Peyer's patch (tissue), 4 donors: ENCODE data around the gene PPIL6.

Source experiments
- CTCF ChIP-seq, 6 experiments: fragments of 450-650 bp in 4 of 6; fragments of 200-600 bp in 2 of 6; sonication (generic) in 1 of 6; IDR thresholded peaks; one replicate each; pipeline ENCODE4 v1.5.1; 2017 to 2019; ENCODE audit warnings: antibody characterized with exemption in 6 of 6, mild to moderate bottlenecking in 3 of 6, moderate library complexity in 1 of 6
- POLR2A ChIP-seq, 2 donors: fragments of 450-650 bp; IDR thresholded peaks; one replicate each; pipeline ENCODE4 v1.5.1; 2017; ENCODE audit warnings: antibody characterized with exemption in 2 of 2, mild to moderate bottlenecking in 2 of 2, moderate library complexity in 2 of 2

- TF ChIP-seq POLR2A (IDR thresholded peaks at IDR 0.05) (no peak), CTCF (IDR thresholded peaks at IDR 0.05) (no peak)
These were observed 19.9 kb upstream of the PPIL6 start for GRCh38 chr6:109460161-109460829.
